ENCODE data around the gene MEIS3.

The MEIS3 gene

GRCh38 chr19:47428177-47428894 is 9.0 kb upstream of the MEIS3 start:
- peak overlapping the region; percentile 52 for H3K4me3 ChIP-seq (ENCODE audit: low read depth, low read length)
- no peak for TF ChIP-seq CTCF (IDR thresholded peaks at IDR 0.05; ENCODE audit: low read depth, low read length)

GRCh38 chr19:47427241-47428176 is 8.2 kb upstream of the MEIS3 start:
- TF ChIP-seq CTCF (IDR thresholded peaks at IDR 0.05; ENCODE audit: low read depth, low read length), result peak; percentile 98
- H3K4me3 ChIP-seq (ENCODE audit: low read depth, low read length), result peak overlapping the region; percentile 44

GRCh38 chr19:47423203-47423882 is 4.0 kb upstream of the MEIS3 start:
- TF ChIP-seq CTCF (IDR thresholded peaks at IDR 0.05; ENCODE audit: low read depth, low read length), result no peak

GRCh38 chr19:47422417-47423163 is 3.3 kb upstream of the MEIS3 start:
- no peak overlapping the region for H3K4me3 ChIP-seq (ENCODE audit: low read depth, low read length)
- TF ChIP-seq CTCF (IDR thresholded peaks at IDR 0.05; ENCODE audit: low read depth, low read length), result no peak

More at GRCh38 chr19:47423203-47423882, 4.0 kb upstream of the MEIS3 start:
- H3K4me3 ChIP-seq (ENCODE audit: low read depth, low read length), result no peak overlapping the region

- H3K4me3 ChIP-seq (ENCODE audit: low read depth, low read length), result no peak overlapping the region
- TF ChIP-seq CTCF (IDR thresholded peaks at IDR 0.05; ENCODE audit: low read depth, low read length), result no peak
These were observed 2.6 kb upstream of the MEIS3 start for GRCh38 chr19:47421844-47422395.

- H3K4me3 ChIP-seq (ENCODE audit: low read depth, low read length), result no peak overlapping the region
- TF ChIP-seq CTCF (IDR thresholded peaks at IDR 0.05; ENCODE audit: low read depth, low read length), result no peak
These were observed 2.0 kb upstream of the MEIS3 start for GRCh38 chr19:47421244-47421786.

Measured in WI38 (cell line).